NCI-H128 (cell line): ENCODE data around the gene RBM48.
"Not testable (repeated sequence)": the region's sequence is repeated elsewhere in the genome, so short reads cannot be mapped to it uniquely, and the experiment has no call there.

Source experiments
- DNase-seq: peaks from one replicate; lab custom pipeline; 2025; ENCODE audit not compliant: unreplicated experiment; lab: John Stamatoyannopoulos, UW

RBM48 gene

GRCh38 chr7:92543542-92543941 is 14.9 kb downstream of the RBM48 start:
- DNase-seq, result not testable (repeated sequence)

GRCh38 chr7:92545116-92545515 is 16.5 kb downstream of the RBM48 start:
- DNase-seq, result not testable (repeated sequence)

GRCh38 chr7:92546856-92547497 is 18.4 kb downstream of the RBM48 start:
- no peak for DNase-seq

DNA sequence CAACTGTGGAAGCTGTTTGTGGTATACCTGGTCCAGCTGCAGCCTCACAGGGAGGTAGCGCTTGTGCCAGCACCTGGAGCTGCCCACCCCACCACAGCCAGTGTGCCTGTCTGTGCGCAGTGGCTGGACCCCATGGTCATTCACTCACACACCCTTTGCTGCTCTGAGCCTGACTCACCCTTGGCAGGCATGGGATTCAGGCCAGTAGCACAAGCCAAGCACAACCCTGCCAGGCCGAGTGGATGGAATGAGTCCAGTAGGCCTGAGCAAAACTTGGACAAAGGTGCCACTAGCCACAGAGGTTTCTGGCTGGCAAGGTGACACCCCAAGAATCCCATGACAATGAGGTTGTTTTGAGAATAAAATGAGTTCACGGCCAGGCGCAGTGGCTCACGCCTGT is 19.0 kb downstream of the RBM48 start:
- DNase-seq, result no peak

- no peak for DNase-seq
Observed at GRCh38 chr7:92550194-92550593, 21.6 kb downstream of the RBM48 start.

GRCh38 chr7:92557249-92557648 is 28.7 kb downstream of the RBM48 start:
- no peak for DNase-seq

DNA sequence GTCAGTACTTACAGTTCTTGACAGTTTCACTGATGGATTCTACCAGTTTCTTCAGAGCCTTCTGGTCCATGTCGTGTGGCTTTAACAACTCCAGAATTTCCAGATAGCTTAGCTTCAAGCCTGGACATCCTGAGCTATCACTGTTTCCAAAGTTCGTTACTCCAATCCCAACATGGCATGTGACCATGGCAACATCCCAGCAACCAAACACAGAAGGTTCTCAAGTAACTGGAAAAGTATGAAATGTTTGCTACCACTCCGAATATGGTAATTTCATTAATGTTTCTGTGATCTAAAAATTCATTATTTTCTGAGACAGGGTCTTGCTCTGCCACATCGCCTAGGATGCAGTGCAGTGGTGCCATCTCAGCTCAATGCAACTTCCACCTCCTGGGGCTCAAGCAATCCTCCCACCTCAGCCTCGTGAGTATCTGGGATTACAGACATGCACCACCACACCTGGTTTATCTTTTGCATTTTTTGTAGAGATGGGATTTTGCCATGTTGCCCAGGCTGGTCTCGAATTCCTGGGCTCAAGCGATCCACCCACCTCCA is 29.3 kb downstream of the RBM48 start:
- DNase-seq, result no peak

DNA sequence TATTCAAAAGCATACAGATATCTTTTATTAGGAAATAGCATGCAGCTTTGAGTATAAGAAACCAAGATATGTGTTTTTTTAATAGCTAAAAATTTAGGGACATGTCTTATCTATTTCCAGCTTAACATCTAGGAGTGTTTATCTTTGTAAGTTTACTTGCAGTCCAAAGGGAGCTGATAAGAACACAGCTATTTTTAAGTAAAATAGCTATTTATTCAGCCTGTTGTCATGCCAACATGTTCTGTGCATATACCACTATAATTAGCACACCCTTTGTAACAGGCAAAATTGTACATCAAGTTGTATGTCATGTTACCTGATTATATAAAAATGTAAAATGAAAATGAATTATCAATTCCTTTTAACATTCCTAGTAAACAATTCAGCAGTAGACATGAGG is 32.0 kb downstream of the RBM48 start:
- DNase-seq, result no peak

- no peak for DNase-seq
Observed at GRCh38 chr7:92563345-92563744, 34.8 kb downstream of the RBM48 start.

DNA sequence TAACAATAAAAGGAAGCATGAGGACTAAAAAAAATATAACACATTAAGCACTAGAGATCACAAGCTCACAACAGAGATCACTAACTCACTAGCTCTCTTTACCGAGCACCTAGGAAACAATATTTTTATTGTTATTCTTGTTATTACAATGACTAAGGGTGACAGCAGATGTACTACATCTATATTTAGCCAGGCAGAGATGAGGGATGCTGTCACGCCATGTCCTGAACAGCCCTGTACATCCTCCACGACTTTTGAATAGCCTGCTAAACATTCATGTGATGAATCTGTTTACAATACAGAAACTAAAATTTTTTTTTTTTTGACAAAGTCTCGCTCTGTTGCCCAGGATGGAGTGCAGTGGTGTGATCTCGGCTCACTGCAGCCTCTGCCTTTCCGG is 38.9 kb downstream of the RBM48 start:
- no peak for DNase-seq

DNA sequence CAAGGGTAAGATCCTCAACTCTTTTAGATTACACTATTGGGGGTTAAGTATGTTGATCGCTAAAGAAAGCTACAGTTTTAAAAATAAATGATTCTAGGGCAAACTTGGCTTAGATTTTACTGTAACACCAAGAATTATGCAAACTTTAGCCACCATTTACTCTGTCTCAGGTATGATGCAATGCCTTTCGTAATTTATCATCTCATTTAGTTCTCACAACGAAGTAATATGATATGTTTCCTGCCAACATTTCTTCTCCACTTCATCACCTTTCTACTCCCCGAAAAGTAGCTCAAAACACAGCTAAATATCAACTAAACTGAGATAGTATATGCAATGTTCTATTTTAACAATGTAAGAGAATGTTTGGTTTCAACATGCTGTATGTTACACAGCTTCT is 40.5 kb downstream of the RBM48 start:
- DNase-seq, result no peak

DNA sequence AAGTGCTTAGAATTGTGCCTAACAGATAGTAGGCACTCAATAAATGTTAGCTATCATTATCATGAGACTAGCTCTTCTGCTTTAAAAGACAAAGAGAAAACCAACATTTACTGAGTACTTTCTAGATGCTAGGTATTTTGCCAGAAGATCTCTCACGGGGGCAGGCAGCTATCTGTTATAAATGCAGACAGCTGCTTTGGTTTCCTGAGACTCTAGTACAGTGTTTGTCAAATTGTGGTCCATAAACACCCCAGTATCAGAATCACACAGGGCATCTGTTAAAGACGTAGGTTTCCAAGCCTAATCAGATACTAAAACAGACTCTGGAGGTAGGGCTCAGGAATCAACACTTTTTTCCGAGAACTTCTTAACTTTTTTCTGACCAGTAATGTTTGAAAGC is 47.7 kb downstream of the RBM48 start:
- DNase-seq, result no peak

DNA sequence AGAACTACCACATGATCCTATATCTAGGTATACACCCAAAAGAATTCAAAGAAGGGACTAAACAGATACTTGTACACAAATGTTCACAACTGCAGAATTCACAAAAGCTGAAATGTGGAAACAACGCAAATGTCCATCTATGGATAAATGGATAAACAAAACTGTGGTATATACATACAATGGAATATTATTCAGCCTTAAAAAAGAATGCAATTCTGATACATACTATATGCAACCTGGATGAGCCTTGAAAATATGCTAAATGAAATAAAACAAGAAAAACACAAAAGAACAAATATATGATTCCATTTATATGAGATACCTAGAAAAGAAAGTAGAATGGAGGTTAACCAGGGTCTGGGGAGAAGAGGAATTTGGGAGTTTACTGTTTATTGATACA is 54.4 kb downstream of the RBM48 start:
- DNase-seq, result no peak

- no peak for DNase-seq
Observed at GRCh38 chr7:92584953-92585352, 56.4 kb downstream of the RBM48 start.

GRCh38 chr7:92586403-92586802 is 57.8 kb downstream of the RBM48 start:
- DNase-seq, result no peak

DNA sequence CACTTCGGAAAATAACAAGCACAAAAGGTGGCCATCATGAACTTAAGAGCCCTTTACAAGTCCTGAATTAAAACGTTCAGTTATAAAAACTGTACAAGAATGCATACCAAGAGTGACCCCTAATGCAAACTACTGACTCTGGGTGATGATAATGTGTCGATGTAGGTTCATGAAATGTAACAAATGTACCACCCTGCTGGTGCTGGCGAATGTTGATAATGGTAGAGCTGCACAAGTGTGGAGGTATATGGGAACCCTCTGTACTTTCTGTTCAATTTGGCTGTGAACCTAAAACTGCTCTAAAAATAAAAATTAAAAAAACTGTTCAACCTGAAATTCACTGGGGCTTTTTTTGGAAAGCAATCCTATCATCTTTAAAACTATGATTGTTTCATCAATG is 58.2 kb downstream of the RBM48 start:
- no peak for DNase-seq
